22Rv1 (cell line): Measurements from ENCODE around the gene TRMT112.
A peak's percentile ranks its signal among the peaks of the same experiment; 100 is the strongest.

Source experiments
- H3K27ac ChIP-seq: fragments of 450-650 bp; 2 replicates; pipeline ENCODE4 v1.5.1; 2017
- ZFX ChIP-seq: fragments of 450-650 bp; IDR thresholded peaks from 2 replicates; pipeline ENCODE4 v1.6.1; 2017; ENCODE audit warnings: antibody characterized with exemption, borderline replicate concordance
- TF ChIP-seq, protein P1 (sequence below): fragments of 450-650 bp; IDR thresholded peaks from 2 replicates; pipeline ENCODE4 v1.5.1; 2017; ENCODE audit warnings: mild to moderate bottlenecking

TRMT112 gene

GRCh38 chr11:64291262-64291751 lies 26.1 kb downstream of the TRMT112 start, which contains the start of gene KCNK4:
TSS of gene KCNK4 (plus strand) at chr11:64291302. CDS start at chr11:64293019, 1,717 bp downstream.
- TF ChIP-seq ZFX: no peak
- TF ChIP-seq, protein P1, sequence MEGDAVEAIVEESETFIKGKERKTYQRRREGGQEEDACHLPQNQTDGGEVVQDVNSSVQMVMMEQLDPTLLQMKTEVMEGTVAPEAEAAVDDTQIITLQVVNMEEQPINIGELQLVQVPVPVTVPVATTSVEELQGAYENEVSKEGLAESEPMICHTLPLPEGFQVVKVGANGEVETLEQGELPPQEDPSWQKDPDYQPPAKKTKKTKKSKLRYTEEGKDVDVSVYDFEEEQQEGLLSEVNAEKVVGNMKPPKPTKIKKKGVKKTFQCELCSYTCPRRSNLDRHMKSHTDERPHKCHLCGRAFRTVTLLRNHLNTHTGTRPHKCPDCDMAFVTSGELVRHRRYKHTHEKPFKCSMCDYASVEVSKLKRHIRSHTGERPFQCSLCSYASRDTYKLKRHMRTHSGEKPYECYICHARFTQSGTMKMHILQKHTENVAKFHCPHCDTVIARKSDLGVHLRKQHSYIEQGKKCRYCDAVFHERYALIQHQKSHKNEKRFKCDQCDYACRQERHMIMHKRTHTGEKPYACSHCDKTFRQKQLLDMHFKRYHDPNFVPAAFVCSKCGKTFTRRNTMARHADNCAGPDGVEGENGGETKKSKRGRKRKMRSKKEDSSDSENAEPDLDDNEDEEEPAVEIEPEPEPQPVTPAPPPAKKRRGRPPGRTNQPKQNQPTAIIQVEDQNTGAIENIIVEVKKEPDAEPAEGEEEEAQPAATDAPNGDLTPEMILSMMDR: no peak
- H3K27ac ChIP-seq: no peak within 1 kb of the TSS

- TF ChIP-seq ZFX: no peak
- TF ChIP-seq, protein P1: no peak
- no peak overlapping the region for H3K27ac ChIP-seq
Observed at GRCh38 chr11:64290352-64291261, 26.8 kb downstream of the TRMT112 start.

DNA sequence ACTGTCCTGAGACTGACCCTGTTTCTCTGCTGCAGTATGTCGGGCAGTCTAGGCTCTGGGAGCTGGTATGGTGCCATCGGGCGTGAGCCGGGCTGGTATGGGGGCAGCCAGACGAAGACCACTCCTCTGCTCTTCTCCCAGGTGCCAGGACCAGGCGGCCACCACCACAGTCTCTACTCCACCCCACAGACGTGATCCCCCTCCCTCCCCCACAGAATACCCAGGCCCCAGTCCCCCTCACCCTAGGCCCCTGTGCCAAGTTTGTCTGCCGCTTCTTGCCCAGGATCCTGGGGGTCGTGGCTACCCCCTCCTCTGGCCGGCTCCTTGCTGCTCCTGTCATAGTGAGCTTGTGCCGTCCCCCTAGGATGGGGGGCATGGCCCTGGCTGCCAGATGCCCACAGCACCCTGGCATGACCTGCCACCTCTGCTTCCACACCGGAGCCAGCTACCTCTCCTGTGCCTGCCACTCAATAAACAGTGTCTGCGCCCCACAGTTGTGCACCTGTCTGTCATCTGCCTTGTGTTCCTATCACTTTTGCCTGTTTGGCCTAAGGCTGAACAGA lies 28.3 kb downstream of the TRMT112 start:
- TF ChIP-seq ZFX: no peak
- TF ChIP-seq, protein P1: no peak
- H3K27ac ChIP-seq: no peak overlapping the region

- H3K27ac ChIP-seq: no peak overlapping the region
- TF ChIP-seq, protein P1: no peak
- no peak for TF ChIP-seq ZFX
Observed at GRCh38 chr11:64288353-64288750, 29.0 kb downstream of the TRMT112 start.

DNA sequence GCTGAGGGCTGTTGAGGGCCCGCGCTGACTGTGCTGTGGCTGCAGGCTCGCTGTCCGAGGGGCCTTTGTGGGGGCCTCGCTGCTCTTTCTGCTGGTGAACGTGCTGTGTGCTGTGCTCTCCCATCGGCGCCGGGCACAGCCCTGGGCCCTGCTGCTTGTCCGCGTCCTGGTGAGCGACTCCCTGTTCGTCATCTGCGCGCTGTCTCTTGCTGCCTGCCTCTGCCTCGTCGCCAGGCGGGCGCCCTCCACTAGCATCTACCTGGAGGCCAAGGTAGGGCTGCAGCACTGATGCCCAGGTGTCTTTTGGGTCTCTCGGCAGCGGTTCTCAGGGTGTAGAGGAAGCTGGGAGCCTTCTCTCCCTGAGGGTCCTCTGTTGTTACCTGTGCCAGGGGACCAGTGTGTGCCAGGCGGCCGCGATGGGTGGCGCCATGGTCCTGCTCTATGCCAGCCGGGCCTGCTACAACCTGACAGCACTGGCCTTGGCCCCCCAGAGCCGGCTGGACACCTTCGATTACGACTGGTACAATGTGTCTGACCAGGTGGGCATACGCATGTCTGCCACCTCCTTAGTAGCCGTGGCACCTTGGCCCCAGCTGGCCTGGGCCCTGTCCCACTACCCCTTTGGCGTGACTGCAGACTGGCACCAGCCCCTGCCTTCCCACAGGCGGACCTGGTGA lies 29.5 kb downstream of the TRMT112 start:
- no peak overlapping the region for H3K27ac ChIP-seq
- no peak for TF ChIP-seq ZFX
- TF ChIP-seq, protein P1: no peak

GRCh38 chr11:64286801-64287159 lies 30.6 kb downstream of the TRMT112 start:
- peak overlapping the region; percentile 98 for H3K27ac ChIP-seq
- no peak for TF ChIP-seq ZFX
- TF ChIP-seq, protein P1: no peak
